ENCODE measurements around the gene VDAC2. TPM values are rescaled to one million over a fixed set of nuclear protein-coding genes. Genes with fewer than 3 reads are reported as not detected.

Gene VDAC2, protein sequence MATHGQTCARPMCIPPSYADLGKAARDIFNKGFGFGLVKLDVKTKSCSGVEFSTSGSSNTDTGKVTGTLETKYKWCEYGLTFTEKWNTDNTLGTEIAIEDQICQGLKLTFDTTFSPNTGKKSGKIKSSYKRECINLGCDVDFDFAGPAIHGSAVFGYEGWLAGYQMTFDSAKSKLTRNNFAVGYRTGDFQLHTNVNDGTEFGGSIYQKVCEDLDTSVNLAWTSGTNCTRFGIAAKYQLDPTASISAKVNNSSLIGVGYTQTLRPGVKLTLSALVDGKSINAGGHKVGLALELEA
- total RNA-seq, result 219 and 221 TPM in 2 replicates

GRCh38 chr10:75210282-75211006, at the start of gene VDAC2:
TSS of gene VDAC2 (plus strand) at chr10:75210796. CDS start at chr10:75211159, 363 bp downstream.
- H3K27me3 Mint-ChIP-seq (ENCODE audit: low read depth), result no peaks in the 10 kb centered on the region
- intact Hi-C loops (cut with micrococcal nuclease), result loop anchor here (1.0 to 5.0 kb wide), 7 partner anchors 20 to 623 kb away; partner anchors contain the start of gene KAT6B
- H3K4me3 Mint-ChIP-seq (ENCODE audit: low read depth), result peak within 1 kb of the TSS; percentile 97
- H3K4me1 Mint-ChIP-seq (ENCODE audit: low read depth), result peaks cover 32% of the 10 kb centered on the region
- peak; percentile 95 for DNase-seq (ENCODE audit: low spot score)
- peaks cover 36% of the 10 kb centered on the region for H3K36me3 Mint-ChIP-seq (ENCODE audit: low read depth)
- peak within 1 kb of the TSS; percentile 100 for H3K27ac Mint-ChIP-seq
- no peaks in the 10 kb centered on the region for H3K9me3 Mint-ChIP-seq

DNA sequence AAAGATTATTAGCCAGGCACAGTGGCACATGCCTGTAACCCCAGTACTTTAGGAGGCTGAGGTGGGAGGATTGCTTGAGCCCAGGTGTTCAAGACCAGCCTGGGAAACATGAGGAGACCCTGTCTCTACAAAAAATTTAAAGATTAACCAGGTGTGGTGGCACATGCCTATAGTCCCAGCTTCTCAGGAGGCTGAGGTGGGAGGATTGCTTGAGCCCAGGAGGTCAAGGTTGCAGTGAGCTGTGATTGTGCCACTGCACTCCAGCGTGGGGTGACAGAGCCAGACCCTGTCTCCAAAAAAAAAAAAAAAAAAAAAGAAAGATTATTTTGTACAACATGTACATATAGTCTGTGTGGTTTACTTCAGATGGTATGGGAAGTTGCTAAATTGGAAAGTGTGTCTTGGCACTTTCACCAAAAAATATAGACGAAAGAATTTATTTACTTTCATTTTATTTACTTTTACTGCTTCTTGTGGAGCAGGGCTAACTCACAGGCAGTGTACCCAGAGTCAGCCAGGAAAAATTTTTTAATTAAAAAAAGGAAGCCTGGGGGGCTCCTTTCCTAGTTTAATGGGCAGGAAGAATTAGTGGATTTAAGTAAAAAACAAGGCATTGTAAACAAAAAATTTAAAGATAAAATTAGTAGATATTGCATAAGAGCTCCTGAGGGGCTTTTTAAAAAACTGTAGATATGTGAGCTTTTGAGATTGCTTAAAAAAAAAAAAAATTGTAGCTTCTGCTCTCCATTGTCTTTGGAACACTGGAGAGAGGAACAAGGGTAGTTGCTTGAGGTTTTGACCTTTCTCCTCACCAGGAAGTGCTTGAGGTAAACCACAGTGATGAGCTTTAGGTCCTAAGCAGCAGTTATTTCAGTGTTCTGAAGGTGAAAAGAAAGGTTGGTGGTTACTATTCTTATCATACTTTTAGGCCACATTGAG, 44.6 kb upstream of the VDAC2 start:
- intact Hi-C loops (cut with micrococcal nuclease), result loop anchor here (2.0 kb wide), 2 partner anchors 27 to 53 kb away; no protein-coding TSS in a partner anchor
- no peaks in the 10 kb centered on the region for H3K9me3 Mint-ChIP-seq
- H3K4me3 Mint-ChIP-seq (ENCODE audit: low read depth), result peak overlapping the region; percentile 49
- H3K27me3 Mint-ChIP-seq (ENCODE audit: low read depth), result no peaks in the 10 kb centered on the region
- no peak for DNase-seq (ENCODE audit: low spot score)
- H3K4me1 Mint-ChIP-seq (ENCODE audit: low read depth), result peaks cover 25% of the 10 kb centered on the region
- peaks cover 30% of the 10 kb centered on the region for H3K36me3 Mint-ChIP-seq (ENCODE audit: low read depth)
- H3K27ac Mint-ChIP-seq, result peak overlapping the region; percentile 90

DNA sequence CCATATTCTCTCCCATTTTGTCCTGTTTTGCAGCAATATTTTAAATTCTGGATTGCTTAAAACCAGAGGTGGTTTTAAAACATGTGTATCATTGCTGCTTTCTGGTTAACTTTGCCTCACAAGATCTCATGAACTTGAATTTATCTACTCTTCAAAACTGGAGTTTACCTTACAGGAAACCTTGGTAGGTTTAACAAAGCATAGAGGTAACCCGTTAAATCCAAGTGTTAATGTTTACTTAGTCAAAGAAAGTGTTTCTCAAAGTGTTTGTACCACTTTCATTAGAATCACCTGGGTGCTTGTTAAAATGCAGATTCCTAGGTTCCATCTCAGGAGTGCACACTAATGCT, 44.0 kb upstream of the VDAC2 start:
- intact Hi-C loops (cut with micrococcal nuclease), result loop anchor here (2.0 kb wide), 2 partner anchors 28 to 54 kb away; no protein-coding TSS in a partner anchor

DNA sequence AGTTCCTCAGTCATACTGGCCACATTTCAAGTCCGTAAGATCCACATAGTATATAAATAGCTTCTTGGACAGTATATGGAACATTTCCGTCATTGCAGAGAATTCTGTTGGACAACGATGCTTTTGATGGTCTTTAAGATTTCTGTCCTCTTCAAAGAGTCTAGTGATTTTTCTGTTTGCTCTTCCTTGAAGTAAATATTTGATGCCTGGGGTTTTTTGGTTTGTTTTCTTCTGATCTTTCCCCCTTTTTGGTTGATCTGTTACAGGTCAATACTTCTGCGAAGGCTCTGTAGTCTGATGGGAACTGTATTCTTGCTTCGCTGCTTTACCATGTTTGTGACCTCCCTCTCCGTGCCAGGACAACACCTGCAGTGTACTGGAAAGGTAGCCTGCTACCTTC, 42.3 kb upstream of the VDAC2 start:
- peak overlapping the region; percentile 2 for H3K4me3 Mint-ChIP-seq (ENCODE audit: low read depth)
- no peak for DNase-seq (ENCODE audit: low spot score)
- H3K36me3 Mint-ChIP-seq (ENCODE audit: low read depth), result peaks cover 30% of the 10 kb centered on the region
- no peaks in the 10 kb centered on the region for H3K9me3 Mint-ChIP-seq
- intact Hi-C loops (cut with micrococcal nuclease), result no loop called here
- H3K27me3 Mint-ChIP-seq (ENCODE audit: low read depth), result no peaks in the 10 kb centered on the region
- peaks cover 22% of the 10 kb centered on the region for H3K4me1 Mint-ChIP-seq (ENCODE audit: low read depth)
- peak overlapping the region; percentile 66 for H3K27ac Mint-ChIP-seq

More for the DNA sequence above, 44.0 kb upstream of the VDAC2 start:
- no peaks in the 10 kb centered on the region for H3K9me3 Mint-ChIP-seq
- peaks cover 21% of the 10 kb centered on the region for H3K4me1 Mint-ChIP-seq (ENCODE audit: low read depth)
- H3K36me3 Mint-ChIP-seq (ENCODE audit: low read depth), result peaks cover 27% of the 10 kb centered on the region
- peak overlapping the region; percentile 90 for H3K27ac Mint-ChIP-seq
- H3K4me3 Mint-ChIP-seq (ENCODE audit: low read depth), result peak overlapping the region; percentile 49
- no peak for DNase-seq (ENCODE audit: low spot score)
- H3K27me3 Mint-ChIP-seq (ENCODE audit: low read depth), result no peaks in the 10 kb centered on the region

DNA sequence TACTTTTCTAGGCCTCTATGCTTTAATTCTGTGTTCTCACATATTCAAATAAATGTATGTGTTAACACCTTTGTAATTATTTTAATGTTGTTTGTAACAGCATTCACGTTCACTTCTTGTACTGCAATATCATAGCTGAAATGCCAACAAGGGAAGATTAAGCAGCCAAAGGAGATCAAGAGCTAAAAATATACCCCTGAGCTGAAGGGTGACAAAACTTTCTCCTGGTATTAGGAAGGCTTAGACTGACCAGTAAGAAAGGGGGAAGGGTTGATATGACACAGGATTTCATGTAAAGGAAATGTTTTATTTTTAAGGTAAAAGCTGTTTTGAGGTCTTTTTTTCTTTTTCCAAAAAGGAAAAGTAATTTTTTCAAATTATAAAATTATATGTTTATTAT, 40.4 kb upstream of the VDAC2 start:
- H3K36me3 Mint-ChIP-seq (ENCODE audit: low read depth), result peaks cover 31% of the 10 kb centered on the region
- H3K9me3 Mint-ChIP-seq, result no peaks in the 10 kb centered on the region
- H3K27me3 Mint-ChIP-seq (ENCODE audit: low read depth), result no peaks in the 10 kb centered on the region
- no peak overlapping the region for H3K27ac Mint-ChIP-seq
- peaks cover 24% of the 10 kb centered on the region for H3K4me1 Mint-ChIP-seq (ENCODE audit: low read depth)
- no peak overlapping the region for H3K4me3 Mint-ChIP-seq (ENCODE audit: low read depth)
- DNase-seq (ENCODE audit: low spot score), result no peak
- intact Hi-C loops (cut with micrococcal nuclease), result no loop called here

GRCh38 chr10:75175046-75175445, 35.5 kb upstream of the VDAC2 start:
- intact Hi-C loops (cut with micrococcal nuclease), result no loop called here

GRCh38 chr10:75176046-75176445, 34.5 kb upstream of the VDAC2 start:
- H3K27ac Mint-ChIP-seq, result no peak overlapping the region
- H3K36me3 Mint-ChIP-seq (ENCODE audit: low read depth), result peaks cover 33% of the 10 kb centered on the region
- intact Hi-C loops (cut with micrococcal nuclease), result no loop called here
- H3K9me3 Mint-ChIP-seq, result no peaks in the 10 kb centered on the region
- no peak overlapping the region for H3K4me3 Mint-ChIP-seq (ENCODE audit: low read depth)
- no peak for DNase-seq (ENCODE audit: low spot score)
- H3K27me3 Mint-ChIP-seq (ENCODE audit: low read depth), result no peaks in the 10 kb centered on the region
- H3K4me1 Mint-ChIP-seq (ENCODE audit: low read depth), result peaks cover 27% of the 10 kb centered on the region

More at GRCh38 chr10:75175046-75175445, 35.5 kb upstream of the VDAC2 start:
- Mint-ChIP-seq H3K4me1 (ENCODE audit: low read depth) (peaks cover 23% of the 10 kb centered on the region), H3K9me3 (no peaks in the 10 kb centered on the region), H3K36me3 (ENCODE audit: low read depth) (peaks cover 36% of the 10 kb centered on the region), H3K4me3 (ENCODE audit: low read depth) (no peak overlapping the region), H3K27me3 (ENCODE audit: low read depth) (no peaks in the 10 kb centered on the region), H3K27ac (no peak overlapping the region)
- no peak for DNase-seq (ENCODE audit: low spot score)

DNA sequence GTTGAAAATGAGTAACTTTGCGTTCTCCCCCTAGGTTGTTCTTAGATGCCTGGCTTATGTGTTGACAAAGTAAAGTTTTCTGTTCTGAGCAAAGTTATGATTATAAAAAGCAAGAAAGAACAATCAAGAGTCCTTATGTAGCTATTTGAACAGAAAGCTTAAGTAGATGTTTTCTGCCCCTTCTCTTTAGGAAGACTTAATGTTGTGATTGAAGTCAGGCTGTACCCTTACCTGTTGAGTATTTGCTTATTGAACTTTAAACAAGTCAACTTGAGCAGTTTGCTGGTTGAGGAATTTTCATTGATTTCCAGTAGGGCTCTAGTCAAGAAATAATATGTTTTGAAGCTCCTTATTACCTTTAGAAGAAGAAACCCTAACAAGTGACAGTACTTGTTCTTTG, 33.9 kb upstream of the VDAC2 start:
- peaks cover 34% of the 10 kb centered on the region for H3K4me1 Mint-ChIP-seq (ENCODE audit: low read depth)
- H3K27ac Mint-ChIP-seq, result no peak overlapping the region
- H3K27me3 Mint-ChIP-seq (ENCODE audit: low read depth), result no peaks in the 10 kb centered on the region
- intact Hi-C loops (cut with micrococcal nuclease), result no loop called here
- H3K9me3 Mint-ChIP-seq, result no peaks in the 10 kb centered on the region
- DNase-seq (ENCODE audit: low spot score), result no peak
- peaks cover 38% of the 10 kb centered on the region for H3K36me3 Mint-ChIP-seq (ENCODE audit: low read depth)
- no peak overlapping the region for H3K4me3 Mint-ChIP-seq (ENCODE audit: low read depth)

DNA sequence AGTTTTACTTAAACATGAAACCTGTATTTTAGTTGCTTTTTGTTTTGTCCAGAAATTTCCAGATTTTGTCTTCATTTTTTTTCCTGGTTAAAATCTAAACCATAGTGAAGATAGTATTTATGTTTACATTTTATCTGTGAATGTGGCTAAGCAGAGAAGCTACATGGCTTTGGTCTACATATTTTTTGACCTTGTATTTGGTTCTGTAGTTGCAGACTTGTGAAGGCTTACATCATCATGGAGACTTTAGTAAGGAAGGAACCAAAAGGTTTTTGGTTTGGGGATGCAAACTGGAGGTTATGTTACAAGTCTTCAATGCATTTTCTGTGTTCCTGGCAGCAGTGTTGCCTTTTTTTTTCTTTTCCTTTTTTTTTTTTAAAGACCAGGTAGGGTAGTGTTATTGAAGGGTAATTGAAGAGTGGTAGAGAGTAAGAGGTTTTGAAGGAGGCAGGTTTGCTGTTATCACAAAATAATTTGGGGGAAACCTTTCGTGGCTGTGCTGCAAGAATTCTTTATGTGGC, 30.9 kb upstream of the VDAC2 start:
- Mint-ChIP-seq H3K36me3 (ENCODE audit: low read depth) (peaks cover 32% of the 10 kb centered on the region), H3K27ac (peak overlapping the region; percentile 53), H3K4me3 (ENCODE audit: low read depth) (no peak overlapping the region), H3K4me1 (ENCODE audit: low read depth) (peaks cover 29% of the 10 kb centered on the region), H3K27me3 (ENCODE audit: low read depth) (no peaks in the 10 kb centered on the region), H3K9me3 (no peaks in the 10 kb centered on the region)
- DNase-seq (ENCODE audit: low spot score), result no peak
- intact Hi-C loops (cut with micrococcal nuclease), result loop anchor here (2.0 kb wide), 1 partner anchor 67 kb away; no protein-coding TSS in a partner anchor

GRCh38 chr10:75180592-75180991, 30.0 kb upstream of the VDAC2 start:
- Mint-ChIP-seq H3K4me1 (ENCODE audit: low read depth) (peaks cover 27% of the 10 kb centered on the region), H3K4me3 (ENCODE audit: low read depth) (no peak overlapping the region), H3K27me3 (ENCODE audit: low read depth) (no peaks in the 10 kb centered on the region), H3K9me3 (no peaks in the 10 kb centered on the region), H3K36me3 (ENCODE audit: low read depth) (peaks cover 27% of the 10 kb centered on the region), H3K27ac (peak overlapping the region; percentile 46)
- DNase-seq (ENCODE audit: low spot score), result no peak
- intact Hi-C loops (cut with micrococcal nuclease), result loop anchor here (2.0 kb wide), 1 partner anchor 68 kb away; no protein-coding TSS in a partner anchor

GRCh38 chr10:75181073-75181472, 29.5 kb upstream of the VDAC2 start:
- H3K9me3 Mint-ChIP-seq, result no peaks in the 10 kb centered on the region
- intact Hi-C loops (cut with micrococcal nuclease), result loop anchor here (2.0 kb wide), 1 partner anchor 68 kb away; no protein-coding TSS in a partner anchor
- no peak overlapping the region for H3K4me3 Mint-ChIP-seq (ENCODE audit: low read depth)

GRCh38 chr10:75186310-75186709, 24.3 kb upstream of the VDAC2 start:
- H3K4me1 Mint-ChIP-seq (ENCODE audit: low read depth), result peaks cover 11% of the 10 kb centered on the region
- intact Hi-C loops (cut with micrococcal nuclease), result no loop called here
- no peak for DNase-seq (ENCODE audit: low spot score)
- H3K27ac Mint-ChIP-seq, result no peak overlapping the region
- peaks cover 7% of the 10 kb centered on the region for H3K36me3 Mint-ChIP-seq (ENCODE audit: low read depth)
- H3K27me3 Mint-ChIP-seq (ENCODE audit: low read depth), result no peaks in the 10 kb centered on the region
- H3K9me3 Mint-ChIP-seq, result no peaks in the 10 kb centered on the region
- H3K4me3 Mint-ChIP-seq (ENCODE audit: low read depth), result no peak overlapping the region

More at GRCh38 chr10:75181073-75181472, 29.5 kb upstream of the VDAC2 start:
- Mint-ChIP-seq H3K4me1 (ENCODE audit: low read depth) (peaks cover 27% of the 10 kb centered on the region), H3K36me3 (ENCODE audit: low read depth) (peaks cover 23% of the 10 kb centered on the region), H3K27me3 (ENCODE audit: low read depth) (no peaks in the 10 kb centered on the region), H3K27ac (peak overlapping the region; percentile 38)
- no peak for DNase-seq (ENCODE audit: low spot score)

All from activated T-helper 2 cell treated with anti-CD3 and anti-CD28 coated beads, Interferon-gamma antibody, Interleukin-2, Interleukin-4, amounts not matched to agents 10 μg/mL and 5 μg/mL and 100 μg/mL, durations not matched to agents 14 hours and 24 hours and 36 hours (primary cell).